Endothelial cell of coronary artery (primary cell): Measurements from ENCODE around the gene ITGBL1. TPM values are rescaled to one million over a fixed set of nuclear protein-coding genes. Genes with fewer than 3 reads are reported as not detected.

Source experiments
- total RNA-seq: library from RNA; depleted of rRNA; stranded (reverse); fragments of >200 nt; gene quantifications from 2 replicates; pipeline ENCODE4 v1.2.3, GENCODE V29; 2014

The ITGBL1 gene, protein sequence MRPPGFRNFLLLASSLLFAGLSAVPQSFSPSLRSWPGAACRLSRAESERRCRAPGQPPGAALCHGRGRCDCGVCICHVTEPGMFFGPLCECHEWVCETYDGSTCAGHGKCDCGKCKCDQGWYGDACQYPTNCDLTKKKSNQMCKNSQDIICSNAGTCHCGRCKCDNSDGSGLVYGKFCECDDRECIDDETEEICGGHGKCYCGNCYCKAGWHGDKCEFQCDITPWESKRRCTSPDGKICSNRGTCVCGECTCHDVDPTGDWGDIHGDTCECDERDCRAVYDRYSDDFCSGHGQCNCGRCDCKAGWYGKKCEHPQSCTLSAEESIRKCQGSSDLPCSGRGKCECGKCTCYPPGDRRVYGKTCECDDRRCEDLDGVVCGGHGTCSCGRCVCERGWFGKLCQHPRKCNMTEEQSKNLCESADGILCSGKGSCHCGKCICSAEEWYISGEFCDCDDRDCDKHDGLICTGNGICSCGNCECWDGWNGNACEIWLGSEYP
- total RNA-seq: 7.9 and 48.5 TPM in 2 replicates

DNA sequence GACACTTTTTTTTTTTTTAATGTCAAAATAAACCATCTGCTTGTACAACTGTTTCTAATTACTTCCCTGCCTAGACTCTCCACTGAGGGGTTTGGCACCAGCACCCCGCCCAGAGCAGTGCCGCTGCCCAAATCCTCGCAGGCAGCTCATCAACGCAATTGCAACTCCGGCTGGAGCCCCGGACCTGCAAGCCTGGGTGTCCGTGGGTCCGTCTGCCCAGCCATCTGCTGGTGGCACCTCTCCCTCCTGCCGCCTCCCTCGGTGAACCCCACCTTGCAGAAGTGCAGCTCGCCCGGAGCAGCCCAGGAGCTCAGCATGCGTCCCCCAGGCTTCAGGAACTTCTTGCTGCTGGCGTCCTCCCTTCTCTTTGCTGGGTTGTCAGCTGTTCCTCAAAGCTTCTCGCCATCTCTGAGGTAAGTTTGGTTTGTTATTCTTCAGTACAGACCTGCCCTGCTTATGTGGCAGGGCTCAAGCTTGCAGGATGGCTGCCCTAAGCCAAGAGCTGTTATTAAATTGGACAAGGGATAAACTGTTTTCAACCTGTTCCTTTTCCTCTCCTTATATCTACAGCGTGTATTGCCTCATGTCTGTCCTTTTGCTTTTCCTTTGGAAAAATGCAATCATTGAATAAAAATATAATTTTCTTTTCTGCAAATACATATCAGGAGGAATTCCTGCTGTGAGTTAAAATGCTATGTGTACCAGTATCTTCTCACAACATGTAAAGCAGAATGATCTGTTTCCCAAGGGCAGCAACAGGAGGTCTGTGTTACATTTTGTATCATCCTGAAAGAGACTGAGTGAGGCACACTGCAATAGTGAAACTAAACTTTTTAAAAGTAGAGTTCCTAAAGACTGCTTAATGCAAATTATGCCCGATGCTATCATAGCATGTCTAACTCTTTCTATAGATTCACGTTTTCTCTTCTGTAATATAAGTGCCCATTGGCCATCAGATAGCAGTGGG lies at the start of gene ITGBL1:
Gene ITGBL1 (plus strand): TSS at position 157 of the 967 bp plus-strand sequence. CDS start 159 bp downstream, at position 316.

DNA sequence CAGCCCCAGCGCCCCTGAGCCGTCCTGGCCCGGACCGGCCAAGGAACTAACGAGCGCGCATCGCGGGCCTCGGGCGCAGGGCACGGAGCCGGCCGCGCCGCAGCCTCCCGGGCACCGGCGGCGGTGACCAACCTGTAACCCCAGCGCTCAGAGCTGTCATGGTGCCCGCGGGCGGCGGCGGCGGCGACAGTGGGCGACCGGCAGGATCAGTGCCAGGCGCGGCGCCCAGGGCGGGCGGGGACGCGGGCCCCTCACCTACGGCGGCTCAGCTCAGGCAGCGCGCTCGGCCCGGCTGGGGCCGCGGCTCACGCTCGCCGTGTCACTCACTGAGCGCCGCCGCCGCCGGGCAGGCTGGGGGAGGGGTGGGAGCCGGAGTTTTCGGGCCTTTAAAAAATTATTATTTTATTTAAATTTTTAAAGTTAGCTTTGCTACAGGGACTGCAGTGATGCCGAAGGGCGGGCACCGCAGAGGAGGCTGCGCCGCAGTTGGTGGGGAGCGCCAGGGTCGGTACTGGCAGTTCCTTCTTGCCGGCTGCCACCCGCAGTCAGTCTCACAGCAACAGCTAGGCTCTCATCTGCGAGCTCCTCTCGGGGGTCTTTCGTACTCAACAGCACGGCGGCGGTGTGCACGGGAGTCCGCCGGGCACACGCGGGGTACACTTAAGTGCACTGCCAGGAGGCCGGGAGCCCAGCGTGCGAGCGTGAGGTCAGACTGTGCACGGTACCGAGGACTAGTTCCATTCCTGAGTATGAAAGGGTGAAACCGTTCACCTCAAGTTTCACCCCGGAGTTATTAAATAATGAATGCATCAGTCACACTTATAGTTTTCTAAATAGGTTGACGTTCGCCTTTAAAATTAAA lies 36.1 kb upstream of the ITGBL1 start, which contains the start of gene NALCN:
Gene NALCN (minus strand): TSS at position 328 of the 862 bp plus-strand sequence. CDS start 17,382 bp downstream, outside the sequence.

Other genes with a start within 250 kb of the ITGBL1 start
- 5.0 and 7.3 TPM in 2 replicates for gene NALCN, start 36.2 kb upstream of the ITGBL1 start, total RNA-seq